HL-60 (cell line): ENCODE data around the gene HLX.

Source experiments
- DNase-seq, 2 experiments: peaks; one replicate each; pipeline ENCODE4 v3.0.0-alpha.2; 2010 to 2020; ENCODE audit warnings: low read depth in 1 of 2, low spot score in 1 of 2
- H3K27ac ChIP-seq: fragments of 250-450 bp; sonication (Bioruptor Pico); replicated peaks from 2 replicates; pipeline ENCODE4 v1.5.1; 2020; ENCODE audit warnings: mild to moderate bottlenecking, moderate library complexity
- H3K27me3 ChIP-seq: fragments of 250-450 bp; sonication (Bioruptor Pico); 2 replicates; pipeline ENCODE4 v1.5.1; 2021; ENCODE audit warnings: mild to moderate bottlenecking, moderate library complexity; ENCODE audit not compliant: insufficient read depth, poor library complexity, severe bottlenecking
- H3K4me3 ChIP-seq: replicated peaks from 2 replicates; pipeline ENCODE4 v1.5.1; 2011; ENCODE audit warnings: mild to moderate bottlenecking, control low read depth, low read length; ENCODE audit not compliant: insufficient read depth
- GABPA ChIP-seq: IDR thresholded peaks from 2 replicates; pipeline ENCODE4 v1.6.1; 2012; ENCODE audit warnings: low read depth
- POLR2AphosphoS5 ChIP-seq: IDR thresholded peaks from 2 replicates; pipeline ENCODE4 v1.6.1; 2012; ENCODE audit warnings: low read depth
- SPI1 ChIP-seq: IDR thresholded peaks from 2 replicates; pipeline ENCODE4 v1.6.1; 2012; ENCODE audit warnings: low read depth, mild to moderate bottlenecking, borderline replicate concordance
- TF ChIP-seq, protein P1 (sequence below): IDR thresholded peaks from one replicate; pipeline ENCODE4 v1.5.1; 2011; ENCODE audit warnings: low read length, control low read depth, inconsistent platforms; ENCODE audit not compliant: insufficient read depth
- TF ChIP-seq, protein P2 (sequence below): IDR thresholded peaks from 2 replicates; pipeline ENCODE4 v1.6.1; 2012; ENCODE audit warnings: low read depth; ENCODE audit not compliant: insufficient replicate concordance

HLX gene

DNA sequence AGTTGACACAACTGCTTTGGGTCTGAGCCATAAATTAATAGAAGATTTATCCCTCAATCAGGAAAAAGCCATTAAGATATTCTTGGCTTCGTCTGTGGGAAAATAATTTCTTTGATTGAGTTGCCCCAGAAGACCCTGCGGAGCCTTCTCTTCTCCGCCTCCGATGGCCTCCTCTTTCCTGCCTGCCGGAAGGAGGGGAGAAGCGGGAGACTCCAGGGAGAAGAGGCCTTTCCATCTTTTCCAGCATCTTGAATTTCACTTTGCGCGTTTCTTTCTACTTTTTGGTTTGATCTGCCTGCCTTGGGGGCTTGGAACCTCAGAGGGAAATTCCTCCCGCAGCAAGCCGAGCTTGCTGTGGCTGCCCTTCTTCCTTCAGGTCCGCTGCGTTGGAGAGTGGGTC, 16.8 kb downstream of the HLX start:
- Histone ChIP-seq H3K4me3 (no peak overlapping the region), H3K27me3 (no peaks in the 10 kb centered on the region), H3K27ac (no peak overlapping the region)
- TF ChIP-seq SPI1 (no peak), POLR2AphosphoS5 (no peak), GABPA (no peak)
- TF ChIP-seq, protein P1, sequence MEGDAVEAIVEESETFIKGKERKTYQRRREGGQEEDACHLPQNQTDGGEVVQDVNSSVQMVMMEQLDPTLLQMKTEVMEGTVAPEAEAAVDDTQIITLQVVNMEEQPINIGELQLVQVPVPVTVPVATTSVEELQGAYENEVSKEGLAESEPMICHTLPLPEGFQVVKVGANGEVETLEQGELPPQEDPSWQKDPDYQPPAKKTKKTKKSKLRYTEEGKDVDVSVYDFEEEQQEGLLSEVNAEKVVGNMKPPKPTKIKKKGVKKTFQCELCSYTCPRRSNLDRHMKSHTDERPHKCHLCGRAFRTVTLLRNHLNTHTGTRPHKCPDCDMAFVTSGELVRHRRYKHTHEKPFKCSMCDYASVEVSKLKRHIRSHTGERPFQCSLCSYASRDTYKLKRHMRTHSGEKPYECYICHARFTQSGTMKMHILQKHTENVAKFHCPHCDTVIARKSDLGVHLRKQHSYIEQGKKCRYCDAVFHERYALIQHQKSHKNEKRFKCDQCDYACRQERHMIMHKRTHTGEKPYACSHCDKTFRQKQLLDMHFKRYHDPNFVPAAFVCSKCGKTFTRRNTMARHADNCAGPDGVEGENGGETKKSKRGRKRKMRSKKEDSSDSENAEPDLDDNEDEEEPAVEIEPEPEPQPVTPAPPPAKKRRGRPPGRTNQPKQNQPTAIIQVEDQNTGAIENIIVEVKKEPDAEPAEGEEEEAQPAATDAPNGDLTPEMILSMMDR, result no peak
- TF ChIP-seq, protein P2, sequence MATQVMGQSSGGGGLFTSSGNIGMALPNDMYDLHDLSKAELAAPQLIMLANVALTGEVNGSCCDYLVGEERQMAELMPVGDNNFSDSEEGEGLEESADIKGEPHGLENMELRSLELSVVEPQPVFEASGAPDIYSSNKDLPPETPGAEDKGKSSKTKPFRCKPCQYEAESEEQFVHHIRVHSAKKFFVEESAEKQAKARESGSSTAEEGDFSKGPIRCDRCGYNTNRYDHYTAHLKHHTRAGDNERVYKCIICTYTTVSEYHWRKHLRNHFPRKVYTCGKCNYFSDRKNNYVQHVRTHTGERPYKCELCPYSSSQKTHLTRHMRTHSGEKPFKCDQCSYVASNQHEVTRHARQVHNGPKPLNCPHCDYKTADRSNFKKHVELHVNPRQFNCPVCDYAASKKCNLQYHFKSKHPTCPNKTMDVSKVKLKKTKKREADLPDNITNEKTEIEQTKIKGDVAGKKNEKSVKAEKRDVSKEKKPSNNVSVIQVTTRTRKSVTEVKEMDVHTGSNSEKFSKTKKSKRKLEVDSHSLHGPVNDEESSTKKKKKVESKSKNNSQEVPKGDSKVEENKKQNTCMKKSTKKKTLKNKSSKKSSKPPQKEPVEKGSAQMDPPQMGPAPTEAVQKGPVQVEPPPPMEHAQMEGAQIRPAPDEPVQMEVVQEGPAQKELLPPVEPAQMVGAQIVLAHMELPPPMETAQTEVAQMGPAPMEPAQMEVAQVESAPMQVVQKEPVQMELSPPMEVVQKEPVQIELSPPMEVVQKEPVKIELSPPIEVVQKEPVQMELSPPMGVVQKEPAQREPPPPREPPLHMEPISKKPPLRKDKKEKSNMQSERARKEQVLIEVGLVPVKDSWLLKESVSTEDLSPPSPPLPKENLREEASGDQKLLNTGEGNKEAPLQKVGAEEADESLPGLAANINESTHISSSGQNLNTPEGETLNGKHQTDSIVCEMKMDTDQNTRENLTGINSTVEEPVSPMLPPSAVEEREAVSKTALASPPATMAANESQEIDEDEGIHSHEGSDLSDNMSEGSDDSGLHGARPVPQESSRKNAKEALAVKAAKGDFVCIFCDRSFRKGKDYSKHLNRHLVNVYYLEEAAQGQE, result no peak
- DNase-seq, result no peak

DNA sequence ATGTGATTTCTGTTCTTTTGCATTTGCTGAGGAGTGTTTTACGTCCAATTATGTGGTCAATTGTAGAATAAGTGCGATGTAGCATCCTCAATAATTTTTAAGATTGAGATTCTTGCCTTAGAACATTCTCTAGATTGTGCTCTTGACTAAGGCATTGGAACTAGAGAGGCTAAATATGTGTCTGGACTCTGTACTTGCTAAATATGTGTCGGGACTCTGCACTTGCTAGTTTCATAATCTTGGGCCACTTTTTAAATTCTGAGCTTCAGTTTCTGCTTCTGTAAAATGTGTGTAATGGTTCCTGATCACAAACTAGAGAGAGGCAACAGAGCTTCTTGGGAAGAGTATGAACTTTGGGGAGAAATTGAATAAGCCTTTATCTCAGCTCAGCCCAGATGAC, 21.6 kb downstream of the HLX start:
- TF ChIP-seq, protein P2, result no peak
- no peak for TF ChIP-seq POLR2AphosphoS5
- TF ChIP-seq, protein P1, result no peak
- no peak for TF ChIP-seq GABPA
- TF ChIP-seq SPI1, result no peak
- no peak for DNase-seq
- Histone ChIP-seq H3K27ac (no peak overlapping the region), H3K4me3 (no peak overlapping the region), H3K27me3 (no peaks in the 10 kb centered on the region)

DNA sequence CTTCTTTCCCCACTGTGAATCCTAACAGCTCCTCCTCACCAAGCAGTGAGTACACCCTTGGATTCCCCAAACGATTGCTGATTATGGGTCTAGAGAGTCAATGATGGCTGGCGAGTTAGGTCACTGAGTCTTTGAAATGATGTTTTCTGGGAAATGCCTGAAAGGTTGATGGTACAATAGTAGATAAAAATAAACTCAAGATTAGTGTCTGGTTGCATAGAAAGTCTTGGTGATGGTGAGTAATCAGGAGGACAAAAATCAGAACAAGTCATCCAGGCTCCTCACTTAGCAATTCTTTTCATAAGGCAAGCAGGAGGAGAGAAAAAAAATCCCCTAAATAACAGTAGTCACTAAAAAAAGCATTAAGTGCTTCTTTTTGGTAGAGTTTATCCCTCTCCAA, 22.6 kb downstream of the HLX start:
- Histone ChIP-seq H3K4me3 (no peak overlapping the region), H3K27me3 (no peaks in the 10 kb centered on the region), H3K27ac (no peak overlapping the region)
- no peak for DNase-seq
- TF ChIP-seq POLR2AphosphoS5, result no peak
- no peak for TF ChIP-seq SPI1
- TF ChIP-seq GABPA, result no peak
- TF ChIP-seq, protein P2, result no peak
- TF ChIP-seq, protein P1, result no peak
